ENCODE data around the gene TM9SF4.

Gene TM9SF4

GRCh38 chr20:32114305-32114960, 4.9 kb downstream of the TM9SF4 start:
- no peak overlapping the region for H3K27ac ChIP-seq (ENCODE audit: extremely low read depth, low read depth, low read length)
- no peaks in the 10 kb centered on the region for H3K9me3 ChIP-seq (ENCODE audit: control insufficient read depth, insufficient read depth, low read depth, low read length)
- H3K4me1 ChIP-seq (ENCODE audit: control insufficient read depth, insufficient read depth, low read length) = peaks cover 5% of the 10 kb centered on the region; the same call in 1 of the 2 replicates
- H3K36me3 ChIP-seq (ENCODE audit: control insufficient read depth in 2 of 2, insufficient read depth in 1 of 2, low read length in 2 of 2) = peaks cover 0 to 15% of the 10 kb centered on the region in 2 experiments; a peak in 2 of 3 replicates
- ChIA-PET CTCF (no interaction called here), POLR2A (no interaction called here)
- TF ChIP-seq ZNF398 (tag by site-specific recombination; IDR thresholded peaks at IDR 0.05) = no peak
- TF ChIP-seq ZNF274 (IDR thresholded peaks at IDR 0.05; ENCODE audit: low read length) = no peak
- TF ChIP-seq ZNF274 (tag by site-specific recombination; IDR thresholded peaks at IDR 0.05; ENCODE audit: borderline replicate concordance) = no peak
- peak; percentile 62; the same call in 1 of the 2 replicates for TF ChIP-seq ZNF121 (tag by site-specific recombination; IDR thresholded peaks at IDR 0.05)
- H3K4me3 ChIP-seq (ENCODE audit: low read depth, low read length) = no peak overlapping the region

GRCh38 chr20:32115211-32115767, 5.8 kb downstream of the TM9SF4 start:
- Histone ChIP-seq H3K27ac (ENCODE audit: extremely low read depth, low read depth, low read length) (no peak overlapping the region), H3K9me3 (ENCODE audit: control insufficient read depth, insufficient read depth, low read depth, low read length) (no peaks in the 10 kb centered on the region), H3K4me1 (ENCODE audit: control insufficient read depth, insufficient read depth, low read length) (peaks cover 5% of the 10 kb centered on the region; the same call in 1 of the 2 replicates), H3K36me3 (ENCODE audit: control insufficient read depth in 2 of 2, insufficient read depth in 1 of 2, low read length in 2 of 2) (peaks cover 0 to 15% of the 10 kb centered on the region in 2 experiments; a peak in 2 of 3 replicates), H3K4me3 (ENCODE audit: low read depth, low read length) (no peak overlapping the region)
- ChIA-PET CTCF (interaction anchor here (0.6 kb wide), 1 partner anchor 1475 kb away, joined by 3 read pairs; no protein-coding TSS in a partner anchor), POLR2A (no interaction called here)
- TF ChIP-seq GLIS1 (tag by site-specific recombination; IDR thresholded peaks at IDR 0.05) (peak; percentile 90), ZNF785 (tag by site-specific recombination; IDR thresholded peaks at IDR 0.05) (no peak)

- Histone ChIP-seq H3K27ac (ENCODE audit: extremely low read depth, low read depth, low read length) (no peak overlapping the region), H3K9me3 (ENCODE audit: control insufficient read depth, insufficient read depth, low read depth, low read length) (no peaks in the 10 kb centered on the region), H3K4me3 (ENCODE audit: low read depth, low read length) (no peak overlapping the region), H3K4me1 (ENCODE audit: control insufficient read depth, insufficient read depth, low read length) (peaks cover 5% of the 10 kb centered on the region; the same call in 1 of the 2 replicates), H3K36me3 (ENCODE audit: control insufficient read depth in 2 of 2, insufficient read depth in 1 of 2, low read length in 2 of 2) (peaks cover 0 to 15% of the 10 kb centered on the region in 2 experiments; a peak in 2 of 3 replicates)
- POLR2A ChIA-PET = no interaction called here
- CTCF ChIA-PET = interaction anchor here (0.6 kb wide), 1 partner anchor 1475 kb away, joined by 3 read pairs; no protein-coding TSS in a partner anchor
- TF ChIP-seq ZSCAN23 (tag by site-specific recombination; IDR thresholded peaks at IDR 0.05) (no peak; the same call in 1 of the 2 replicates), SCRT2 (tag by site-specific recombination; IDR thresholded peaks at IDR 0.05) (peak; percentile 54; the same call in 1 of the 2 replicates), TSHZ1 (tag by site-specific recombination; IDR thresholded peaks at IDR 0.05; ENCODE audit: borderline replicate concordance) (0 out of 2 replicates have a peak, but pooled peaks have one; percentile 38), PRDM6 (tag by site-specific recombination; IDR thresholded peaks at IDR 0.05) (peak; percentile 43; the same call in 1 of the 2 replicates), ZNF24 (tag by site-specific recombination; IDR thresholded peaks at IDR 0.05) (peak; percentile 10; the same call in 1 of the 2 replicates), ZIC2 (tag by site-specific recombination; IDR thresholded peaks at IDR 0.05) (peak; percentile 59), ZNF585B (tag by site-specific recombination; IDR thresholded peaks at IDR 0.05) (no peak), ZNF391 (tag by site-specific recombination; IDR thresholded peaks at IDR 0.05; ENCODE audit: borderline replicate concordance, low read depth) (peak; percentile 31; the same call in 1 of the 2 replicates), ZNF529 (tag by site-specific recombination; IDR thresholded peaks at IDR 0.05; ENCODE audit: insufficient replicate concordance) (no peak), ZNF354C (tag by site-specific recombination; IDR thresholded peaks at IDR 0.05; ENCODE audit: borderline replicate concordance, low read depth) (no peak), SP7 (tag by site-specific recombination; IDR thresholded peaks at IDR 0.05) (peak; percentile 50; the same call in 1 of the 2 replicates), ZNF48 (tag by site-specific recombination; IDR thresholded peaks at IDR 0.05) (no peak), ZNF747 (tag by site-specific recombination; IDR thresholded peaks at IDR 0.05) (no peak), ZNF664 (tag by site-specific recombination; IDR thresholded peaks at IDR 0.05) (peak; percentile 15; the same call in 1 of the 2 replicates), SCRT1 (tag by site-specific recombination; IDR thresholded peaks at IDR 0.05; ENCODE audit: borderline replicate concordance) (0 out of 2 replicates have a peak, but pooled peaks have one; percentile 27)
Observed at GRCh38 chr20:32116079-32116521, 6.6 kb downstream of the TM9SF4 start.
